ENCODE data around the gene UQCC5.

DNA sequence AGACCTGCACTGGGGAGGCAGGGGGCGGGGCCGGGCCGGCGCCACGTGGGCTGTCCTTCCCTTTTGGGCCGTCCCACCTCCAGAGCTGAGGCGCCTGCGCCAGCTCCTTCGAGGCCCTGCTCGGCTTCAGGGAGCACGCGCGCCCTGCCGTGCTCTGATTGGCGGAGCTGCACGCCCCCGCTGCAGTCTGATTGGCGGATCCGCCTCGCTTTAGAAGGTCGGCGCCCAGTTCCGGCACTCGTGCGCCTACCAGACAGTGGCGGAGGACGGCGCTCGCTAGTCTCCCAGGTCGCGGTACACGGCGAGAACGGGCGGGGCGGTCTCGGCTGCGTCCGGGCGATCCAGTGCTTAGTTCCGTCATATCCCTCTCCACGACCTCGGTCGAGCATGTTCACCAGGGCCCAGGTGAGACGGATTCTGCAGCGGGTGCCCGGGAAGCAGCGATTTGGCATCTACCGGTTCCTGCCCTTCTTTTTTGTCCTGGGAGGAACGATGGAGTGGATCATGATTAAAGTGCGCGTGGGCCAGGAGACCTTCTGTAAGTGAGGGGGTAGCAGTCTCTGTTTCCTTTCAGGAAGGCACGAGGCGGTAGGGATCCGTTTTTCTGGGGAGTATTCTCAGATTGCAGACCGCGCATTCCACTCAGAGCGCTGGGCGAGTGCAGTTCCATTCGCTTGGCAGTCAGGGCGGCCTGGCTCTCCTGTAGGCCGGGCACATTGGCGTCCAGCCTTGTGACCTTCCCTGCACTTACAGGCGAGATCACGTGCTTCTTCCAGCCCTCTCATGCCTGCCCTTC is at the start of gene UQCC5:
- TF ChIP-seq, protein P1, sequence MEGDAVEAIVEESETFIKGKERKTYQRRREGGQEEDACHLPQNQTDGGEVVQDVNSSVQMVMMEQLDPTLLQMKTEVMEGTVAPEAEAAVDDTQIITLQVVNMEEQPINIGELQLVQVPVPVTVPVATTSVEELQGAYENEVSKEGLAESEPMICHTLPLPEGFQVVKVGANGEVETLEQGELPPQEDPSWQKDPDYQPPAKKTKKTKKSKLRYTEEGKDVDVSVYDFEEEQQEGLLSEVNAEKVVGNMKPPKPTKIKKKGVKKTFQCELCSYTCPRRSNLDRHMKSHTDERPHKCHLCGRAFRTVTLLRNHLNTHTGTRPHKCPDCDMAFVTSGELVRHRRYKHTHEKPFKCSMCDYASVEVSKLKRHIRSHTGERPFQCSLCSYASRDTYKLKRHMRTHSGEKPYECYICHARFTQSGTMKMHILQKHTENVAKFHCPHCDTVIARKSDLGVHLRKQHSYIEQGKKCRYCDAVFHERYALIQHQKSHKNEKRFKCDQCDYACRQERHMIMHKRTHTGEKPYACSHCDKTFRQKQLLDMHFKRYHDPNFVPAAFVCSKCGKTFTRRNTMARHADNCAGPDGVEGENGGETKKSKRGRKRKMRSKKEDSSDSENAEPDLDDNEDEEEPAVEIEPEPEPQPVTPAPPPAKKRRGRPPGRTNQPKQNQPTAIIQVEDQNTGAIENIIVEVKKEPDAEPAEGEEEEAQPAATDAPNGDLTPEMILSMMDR (IDR thresholded peaks at IDR 0.05) = no peak
- TF ChIP-seq POLR2A (IDR thresholded peaks at IDR 0.05; ENCODE audit: low read length) (peak; percentile 95), ZC3H11A (IDR thresholded peaks at IDR 0.05) (no peak), SMC3 (IDR thresholded peaks at IDR 0.05) (no peak), NFE2L2 (conservative IDR thresholded peaks at IDR 0.05; ENCODE audit: low read length) (no peak)
- TF ChIP-seq, protein P2, sequence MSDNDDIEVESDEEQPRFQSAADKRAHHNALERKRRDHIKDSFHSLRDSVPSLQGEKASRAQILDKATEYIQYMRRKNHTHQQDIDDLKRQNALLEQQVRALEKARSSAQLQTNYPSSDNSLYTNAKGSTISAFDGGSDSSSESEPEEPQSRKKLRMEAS (IDR thresholded peaks at IDR 0.05) = peak; percentile 56; the same call in 1 of the 2 replicates
